ENCODE measurements around the gene SEL1L.

DNA sequence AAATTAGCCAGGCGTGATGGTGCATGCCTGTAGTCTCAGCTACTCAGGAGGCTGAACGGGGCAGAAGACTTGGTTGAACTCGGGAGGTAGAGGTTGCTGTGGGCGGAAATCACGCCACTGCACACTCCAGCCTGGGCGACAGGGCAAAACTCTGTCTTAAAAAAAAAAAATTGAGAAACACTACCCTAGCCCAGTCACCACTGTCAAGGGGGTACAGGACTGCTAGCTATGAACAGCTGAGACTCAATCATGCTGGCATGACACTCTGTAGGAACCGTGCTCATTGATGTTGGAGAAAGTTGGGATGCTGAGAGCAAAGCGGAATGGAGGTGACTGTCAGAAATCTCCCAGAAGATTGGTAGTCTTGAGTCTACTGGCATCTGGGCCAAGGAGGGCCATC, 75.3 kb downstream of the SEL1L start:
- TF ChIP-seq, protein P1, sequence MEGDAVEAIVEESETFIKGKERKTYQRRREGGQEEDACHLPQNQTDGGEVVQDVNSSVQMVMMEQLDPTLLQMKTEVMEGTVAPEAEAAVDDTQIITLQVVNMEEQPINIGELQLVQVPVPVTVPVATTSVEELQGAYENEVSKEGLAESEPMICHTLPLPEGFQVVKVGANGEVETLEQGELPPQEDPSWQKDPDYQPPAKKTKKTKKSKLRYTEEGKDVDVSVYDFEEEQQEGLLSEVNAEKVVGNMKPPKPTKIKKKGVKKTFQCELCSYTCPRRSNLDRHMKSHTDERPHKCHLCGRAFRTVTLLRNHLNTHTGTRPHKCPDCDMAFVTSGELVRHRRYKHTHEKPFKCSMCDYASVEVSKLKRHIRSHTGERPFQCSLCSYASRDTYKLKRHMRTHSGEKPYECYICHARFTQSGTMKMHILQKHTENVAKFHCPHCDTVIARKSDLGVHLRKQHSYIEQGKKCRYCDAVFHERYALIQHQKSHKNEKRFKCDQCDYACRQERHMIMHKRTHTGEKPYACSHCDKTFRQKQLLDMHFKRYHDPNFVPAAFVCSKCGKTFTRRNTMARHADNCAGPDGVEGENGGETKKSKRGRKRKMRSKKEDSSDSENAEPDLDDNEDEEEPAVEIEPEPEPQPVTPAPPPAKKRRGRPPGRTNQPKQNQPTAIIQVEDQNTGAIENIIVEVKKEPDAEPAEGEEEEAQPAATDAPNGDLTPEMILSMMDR (IDR thresholded peaks at IDR 0.05; ENCODE audit: extremely low read depth in 1 of 2, insufficient read depth in 1 of 2, low read depth in 1 of 2, low read length in 2 of 2) = no peak
- no peak for TF ChIP-seq POLR2A (IDR thresholded peaks at IDR 0.05; ENCODE audit: low read depth, low read length)
- no peak for TF ChIP-seq FOS (IDR thresholded peaks at IDR 0.05; ENCODE audit: borderline replicate concordance, insufficient read depth, low read length)
- no peak for TF ChIP-seq POLR2AphosphoS5 (IDR thresholded peaks at IDR 0.05; ENCODE audit: insufficient read depth, low read depth, low read length)
- no peak for TF ChIP-seq EZH2 (IDR thresholded peaks at IDR 0.05; ENCODE audit: borderline replicate concordance, low read depth, low read length, severe bottlenecking)
- TF ChIP-seq, protein P2, sequence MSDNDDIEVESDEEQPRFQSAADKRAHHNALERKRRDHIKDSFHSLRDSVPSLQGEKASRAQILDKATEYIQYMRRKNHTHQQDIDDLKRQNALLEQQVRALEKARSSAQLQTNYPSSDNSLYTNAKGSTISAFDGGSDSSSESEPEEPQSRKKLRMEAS (IDR thresholded peaks at IDR 0.05; ENCODE audit: insufficient read depth, insufficient read length) = no peak

Data from endothelial cell of umbilical vein (primary cell).